Mesendoderm (in vitro differentiated cells): ENCODE results near the gene DISP3.

Source experiments
- DNase-seq: peaks from one replicate; pipeline ENCODE4 v3.0.0; 2013
- H2AK5ac ChIP-seq: 2 replicates; pipeline ENCODE4 v1.6.1; 2013; ENCODE audit warnings: low read length, inconsistent platforms
- H2BK120ac ChIP-seq: 2 replicates; pipeline ENCODE4 v1.6.1; 2013; ENCODE audit warnings: low read depth, mild to moderate bottlenecking, low read length, moderate library complexity, mixed read lengths
- H2BK15ac ChIP-seq: replicated peaks from 2 replicates; pipeline ENCODE4 v1.6.1; 2013; ENCODE audit warnings: low read depth, mild to moderate bottlenecking, moderate library complexity
- H2BK5ac ChIP-seq: 2 replicates; pipeline ENCODE4 v1.6.1; 2013; ENCODE audit warnings: low read length, inconsistent platforms
- H3K18ac ChIP-seq: 2 replicates; pipeline ENCODE4 v1.6.1; 2013; ENCODE audit warnings: mild to moderate bottlenecking, low read length, mixed read lengths
- H3K23ac ChIP-seq: one replicate; pipeline ENCODE4 v1.6.1; 2013; ENCODE audit warnings: low read length
- H3K27ac ChIP-seq: 2 replicates; pipeline ENCODE4 v1.5.1; 2013; ENCODE audit warnings: low read depth, mild to moderate bottlenecking, inconsistent platforms, low read length, moderate library complexity
- H3K27me3 ChIP-seq: 2 replicates; pipeline ENCODE4 v1.6.1; 2013; ENCODE audit warnings: low read length, control low read depth, mild to moderate bottlenecking, inconsistent platforms; ENCODE audit not compliant: insufficient read depth, poor library complexity
- H3K36me3 ChIP-seq: 2 replicates; pipeline ENCODE4 v1.6.1; 2013; ENCODE audit warnings: low read length, inconsistent platforms; ENCODE audit not compliant: control insufficient read depth, insufficient read depth
- H3K4ac ChIP-seq: one replicate; pipeline ENCODE4 v1.6.1; 2013; ENCODE audit warnings: low read depth, mild to moderate bottlenecking, low read length, moderate library complexity
- H3K4me1 ChIP-seq: 2 replicates; pipeline ENCODE4 v1.6.1; 2013; ENCODE audit warnings: low read depth, low read length, inconsistent platforms; ENCODE audit not compliant: control insufficient read depth
- H3K4me2 ChIP-seq: 2 replicates; pipeline ENCODE4 v1.6.1; 2013; ENCODE audit warnings: low read length
- H3K4me3 ChIP-seq: 2 replicates; pipeline ENCODE4 v1.5.1; 2013; ENCODE audit warnings: mild to moderate bottlenecking, low read length
- H3K56ac ChIP-seq: one replicate; pipeline ENCODE4 v1.6.1; 2013; ENCODE audit warnings: low read length
- H3K79me1 ChIP-seq: 2 replicates; pipeline ENCODE4 v1.6.1; 2013; ENCODE audit warnings: low read length, inconsistent platforms
- H3K79me2 ChIP-seq: 2 replicates; pipeline ENCODE4 v1.6.1; 2013; ENCODE audit warnings: mild to moderate bottlenecking, low read length; ENCODE audit not compliant: control insufficient read depth, insufficient read depth
- H3K9ac ChIP-seq: 2 replicates; pipeline ENCODE4 v1.6.1; 2013; ENCODE audit warnings: low read length, inconsistent platforms
- H4K5ac ChIP-seq: one replicate; pipeline ENCODE4 v1.6.1; 2013; ENCODE audit warnings: low read length
- H4K8ac ChIP-seq: one replicate; pipeline ENCODE4 v1.6.1; 2013; ENCODE audit warnings: low read depth, mild to moderate bottlenecking, control low read depth, low read length, moderate library complexity
- WGBS: extraction: QIAGEN DNeasy Blood & Tissue Kit; methylation state at CpG from one replicate; pipeline ENCODE4 v1.1.7; 2013; ENCODE audit warnings: low lambda C conversion rate, missing lambda C conversion rate; ENCODE audit not compliant: insufficient coverage; ENCODE audit errors: extremely low coverage; 5-methylcytosine and 5-hydroxymethylcytosine counted together

DISP3 gene

GRCh38 chr1:11529763-11530730 lies 51.1 kb downstream of the DISP3 start:
- Histone ChIP-seq H3K27me3 (no peaks in the 10 kb centered on the region), H3K36me3 (no peaks in the 10 kb centered on the region), H3K4me3 (no peak overlapping the region), H2BK120ac (no peak overlapping the region), H3K23ac (no peak overlapping the region), H3K9ac (no peak overlapping the region), H4K8ac (no peak overlapping the region), H2BK5ac (no peak overlapping the region), H3K79me1 (no peaks in the 10 kb centered on the region), H3K18ac (no peak overlapping the region), H2BK15ac (no peak overlapping the region), H3K27ac (no peak overlapping the region), H3K4ac (no peak overlapping the region), H2AK5ac (no peak overlapping the region), H4K5ac (no peak overlapping the region), H3K79me2 (no peaks in the 10 kb centered on the region), H3K4me1 (no peaks in the 10 kb centered on the region), H3K56ac (no peak overlapping the region), H3K4me2 (no peak overlapping the region)
- no CpG with 5 or more reads among the region's 34 CpGs for WGBS
- DNase-seq, result no peak

- no peak overlapping the region for H3K56ac ChIP-seq
- H3K4ac ChIP-seq, result no peak overlapping the region
- H3K4me2 ChIP-seq, result no peak overlapping the region
- H3K27ac ChIP-seq, result no peak overlapping the region
- H4K5ac ChIP-seq, result no peak overlapping the region
- no peak overlapping the region for H2BK15ac ChIP-seq
- H3K9ac ChIP-seq, result no peak overlapping the region
- no peak overlapping the region for H2BK120ac ChIP-seq
- DNase-seq, result no peak
- H4K8ac ChIP-seq, result no peak overlapping the region
- no peaks in the 10 kb centered on the region for H3K36me3 ChIP-seq
- H3K79me1 ChIP-seq, result no peaks in the 10 kb centered on the region
- no peaks in the 10 kb centered on the region for H3K79me2 ChIP-seq
- no peak overlapping the region for H3K18ac ChIP-seq
- no peak overlapping the region for H2BK5ac ChIP-seq
- no peaks in the 10 kb centered on the region for H3K27me3 ChIP-seq
- H3K4me3 ChIP-seq, result no peak overlapping the region
- no peak overlapping the region for H2AK5ac ChIP-seq
- WGBS, result no CpG with 5 or more reads among the region's 15 CpGs
- H3K23ac ChIP-seq, result no peak overlapping the region
- H3K4me1 ChIP-seq, result no peaks in the 10 kb centered on the region
These were observed 51.9 kb downstream of the DISP3 start for GRCh38 chr1:11530731-11531311.

GRCh38 chr1:11531314-11531870 lies 52.4 kb downstream of the DISP3 start:
- no peak overlapping the region for H3K4me2 ChIP-seq
- H3K27me3 ChIP-seq, result no peaks in the 10 kb centered on the region
- H3K4me3 ChIP-seq, result no peak overlapping the region
- H3K4me1 ChIP-seq, result no peaks in the 10 kb centered on the region
- no peak overlapping the region for H3K56ac ChIP-seq
- no peaks in the 10 kb centered on the region for H3K79me1 ChIP-seq
- no peak overlapping the region for H4K5ac ChIP-seq
- no peak overlapping the region for H2AK5ac ChIP-seq
- H3K27ac ChIP-seq, result no peak overlapping the region
- H2BK5ac ChIP-seq, result no peak overlapping the region
- no peak overlapping the region for H2BK15ac ChIP-seq
- no peak overlapping the region for H3K18ac ChIP-seq
- no peak overlapping the region for H3K23ac ChIP-seq
- no CpG with 5 or more reads among the region's 19 CpGs for WGBS
- H4K8ac ChIP-seq, result no peak overlapping the region
- no peak overlapping the region for H2BK120ac ChIP-seq
- H3K4ac ChIP-seq, result no peak overlapping the region
- peak; percentile 68 for DNase-seq
- no peaks in the 10 kb centered on the region for H3K36me3 ChIP-seq
- no peaks in the 10 kb centered on the region for H3K79me2 ChIP-seq
- no peak overlapping the region for H3K9ac ChIP-seq

GRCh38 chr1:11531943-11532342 lies 53.0 kb downstream of the DISP3 start:
- no peak overlapping the region for H2BK15ac ChIP-seq
- DNase-seq, result no peak
- no peak overlapping the region for H3K4ac ChIP-seq
- H2BK120ac ChIP-seq, result no peak overlapping the region
- no peak overlapping the region for H2AK5ac ChIP-seq
- H3K9ac ChIP-seq, result no peak overlapping the region
- no peak overlapping the region for H2BK5ac ChIP-seq
- no peaks in the 10 kb centered on the region for H3K27me3 ChIP-seq
- H3K36me3 ChIP-seq, result no peaks in the 10 kb centered on the region
- H3K27ac ChIP-seq, result no peak overlapping the region
- no peak overlapping the region for H4K8ac ChIP-seq
- H3K4me1 ChIP-seq, result no peaks in the 10 kb centered on the region
- H3K4me3 ChIP-seq, result no peak overlapping the region
- H3K79me1 ChIP-seq, result no peaks in the 10 kb centered on the region
- H3K4me2 ChIP-seq, result no peak overlapping the region
- H4K5ac ChIP-seq, result no peak overlapping the region
- no peak overlapping the region for H3K23ac ChIP-seq
- H3K56ac ChIP-seq, result no peak overlapping the region
- no CpG with 5 or more reads among the region's 10 CpGs for WGBS
- no peaks in the 10 kb centered on the region for H3K79me2 ChIP-seq
- H3K18ac ChIP-seq, result no peak overlapping the region

- Histone ChIP-seq H3K79me2 (no peaks in the 10 kb centered on the region), H3K4me1 (no peaks in the 10 kb centered on the region), H3K36me3 (no peaks in the 10 kb centered on the region), H2BK5ac (no peak overlapping the region), H3K79me1 (no peaks in the 10 kb centered on the region), H2AK5ac (no peak overlapping the region), H3K27me3 (no peaks in the 10 kb centered on the region), H3K23ac (no peak overlapping the region), H2BK120ac (no peak overlapping the region), H4K5ac (no peak overlapping the region), H3K9ac (no peak overlapping the region), H4K8ac (no peak overlapping the region), H3K56ac (no peak overlapping the region), H3K4ac (no peak overlapping the region), H3K4me2 (no peak overlapping the region), H2BK15ac (no peak overlapping the region), H3K27ac (no peak overlapping the region), H3K4me3 (no peak overlapping the region), H3K18ac (no peak overlapping the region)
- no peak for DNase-seq
- WGBS, result no CpG with 5 or more reads among the region's 21 CpGs
These were observed 55.1 kb downstream of the DISP3 start for GRCh38 chr1:11533790-11534787.
